ENCODE data around the gene SLC44A3. TPM values are rescaled to one million over a fixed set of nuclear protein-coding genes. Genes with fewer than 3 reads are reported as not detected.
A peak's percentile ranks its signal among the peaks of the same experiment; 100 is the strongest.

SLC44A3 gene
- total and polyA plus RNA-seq, 7 donors, result 1.2 to 28.5 (median 4.7) TPM

DNA sequence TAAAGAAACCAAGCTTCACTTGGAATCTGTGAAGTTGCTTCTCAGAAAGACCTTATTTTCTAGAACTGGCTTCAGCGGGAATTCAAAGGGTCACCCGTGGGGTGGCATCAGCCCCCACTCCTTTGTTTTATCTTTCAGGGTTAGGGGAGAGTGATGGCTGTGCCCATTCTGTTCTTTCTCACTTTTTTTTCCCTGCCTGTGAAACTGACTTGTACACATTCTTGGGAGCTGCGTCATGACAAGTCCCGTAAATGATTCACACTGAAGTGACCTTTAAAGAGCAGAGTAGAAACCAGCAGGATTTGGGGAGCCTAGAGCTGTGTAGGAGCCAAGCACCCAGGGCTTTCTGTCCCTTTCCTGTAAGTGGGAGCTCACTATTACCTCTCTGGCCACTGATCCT lies 43.8 kb downstream of the SLC44A3 start:
- 63 to 64% methylated on average over 4 of the region's 4 CpGs for WGBS, 2 donors
- H3K9me3 ChIP-seq, result no peaks in the 10 kb centered on the region
- DNase-seq, result peak; percentile 88
- H3K4me3 ChIP-seq, result peak overlapping the region in 3 of 4 donors; percentile 18 to 28 (median 25)
- TF ChIP-seq, protein P1, sequence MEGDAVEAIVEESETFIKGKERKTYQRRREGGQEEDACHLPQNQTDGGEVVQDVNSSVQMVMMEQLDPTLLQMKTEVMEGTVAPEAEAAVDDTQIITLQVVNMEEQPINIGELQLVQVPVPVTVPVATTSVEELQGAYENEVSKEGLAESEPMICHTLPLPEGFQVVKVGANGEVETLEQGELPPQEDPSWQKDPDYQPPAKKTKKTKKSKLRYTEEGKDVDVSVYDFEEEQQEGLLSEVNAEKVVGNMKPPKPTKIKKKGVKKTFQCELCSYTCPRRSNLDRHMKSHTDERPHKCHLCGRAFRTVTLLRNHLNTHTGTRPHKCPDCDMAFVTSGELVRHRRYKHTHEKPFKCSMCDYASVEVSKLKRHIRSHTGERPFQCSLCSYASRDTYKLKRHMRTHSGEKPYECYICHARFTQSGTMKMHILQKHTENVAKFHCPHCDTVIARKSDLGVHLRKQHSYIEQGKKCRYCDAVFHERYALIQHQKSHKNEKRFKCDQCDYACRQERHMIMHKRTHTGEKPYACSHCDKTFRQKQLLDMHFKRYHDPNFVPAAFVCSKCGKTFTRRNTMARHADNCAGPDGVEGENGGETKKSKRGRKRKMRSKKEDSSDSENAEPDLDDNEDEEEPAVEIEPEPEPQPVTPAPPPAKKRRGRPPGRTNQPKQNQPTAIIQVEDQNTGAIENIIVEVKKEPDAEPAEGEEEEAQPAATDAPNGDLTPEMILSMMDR (IDR thresholded peaks at IDR 0.05), result no peak
- peak in 1 of 2 donors; percentile 37 for TF ChIP-seq POLR2A (IDR thresholded peaks at IDR 0.05)
- TF ChIP-seq POLR2AphosphoS5 (IDR thresholded peaks at IDR 0.05), result peak; percentile 89 to 96 (median 94)
- peak in 3 of 4 donors; percentile 89 to 94 (median 92) for TF ChIP-seq EP300 (IDR thresholded peaks at IDR 0.05)
- H3K36me3 ChIP-seq, result no peaks in the 10 kb centered on the region
- peaks cover 0 to 75% (median 60%) of the 10 kb centered on the region in 4 donors for H3K4me1 ChIP-seq
- intact Hi-C loops (cut with DNase I), result loop anchor here (1.0 kb wide), 1 partner anchor 62 kb away; no protein-coding TSS in a partner anchor
- no peaks in the 10 kb centered on the region for H3K27me3 ChIP-seq
- peak overlapping the region; percentile 86 to 92 (median 90) for H3K27ac ChIP-seq

DNA sequence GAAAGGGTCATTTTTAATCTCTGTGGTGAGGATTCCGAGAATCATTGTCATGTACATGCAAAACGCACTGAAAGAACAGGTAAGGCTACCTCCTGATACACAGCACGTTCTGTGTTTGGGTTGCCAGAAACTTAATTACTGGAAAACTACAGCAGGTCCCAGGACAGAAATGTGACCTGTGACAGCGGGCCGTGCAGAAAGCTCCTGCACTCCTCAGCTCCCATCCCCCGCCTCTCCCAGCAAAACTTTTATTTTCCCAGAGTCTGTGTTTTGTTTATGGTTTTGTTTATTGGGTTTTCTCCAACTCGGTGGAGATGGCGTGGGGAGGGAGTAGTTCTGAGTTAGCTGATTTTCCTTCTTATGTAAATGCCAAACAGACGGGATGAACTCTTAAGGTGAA lies 44.7 kb downstream of the SLC44A3 start:
- 70 to 74% methylated on average over 9 of the region's 9 CpGs for WGBS, 2 donors
- TF ChIP-seq POLR2AphosphoS5 (IDR thresholded peaks at IDR 0.05), result peak in 1 of 4 donors; percentile 23
- TF ChIP-seq EP300 (IDR thresholded peaks at IDR 0.05), result peak in 1 of 4 donors; percentile 31
- no peak for TF ChIP-seq POLR2A (IDR thresholded peaks at IDR 0.05)
- peak overlapping the region in 2 of 4 donors; percentile 25 to 28 for H3K4me3 ChIP-seq

DNA sequence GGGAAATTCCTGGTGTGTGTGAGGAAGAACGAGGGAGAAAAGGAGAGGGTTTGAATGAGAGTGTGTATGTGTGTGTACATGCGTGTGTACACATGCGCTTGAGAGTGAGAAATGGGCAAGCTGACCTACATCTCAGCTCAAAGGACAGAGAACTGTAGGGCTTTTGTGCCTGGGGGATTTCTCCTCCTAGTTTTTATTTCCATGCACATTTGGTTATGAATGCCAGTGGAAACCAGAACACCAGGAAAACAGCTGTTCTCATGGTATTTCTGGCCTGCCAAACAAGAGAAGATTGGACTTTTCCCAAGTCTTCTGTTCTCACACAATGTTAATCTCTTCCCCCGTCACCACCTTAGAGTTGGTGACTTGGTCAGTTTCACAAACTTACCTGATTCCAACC lies 45.2 kb downstream of the SLC44A3 start:
- DNase-seq, result no peak
- H3K4me1 ChIP-seq, result peaks cover 0 to 63% (median 55%) of the 10 kb centered on the region in 4 donors
- peak overlapping the region; percentile 86 to 92 (median 90) for H3K27ac ChIP-seq
- H3K9me3 ChIP-seq, result no peaks in the 10 kb centered on the region
- intact Hi-C loops (cut with DNase I), result no loop called here
- WGBS, 2 donors, result 78 to 82% methylated on average over 4 of the region's 4 CpGs
- no peaks in the 10 kb centered on the region for H3K27me3 ChIP-seq
- H3K4me3 ChIP-seq, result peak overlapping the region in 1 of 4 donors; percentile 25
- H3K36me3 ChIP-seq, result no peaks in the 10 kb centered on the region
- TF ChIP-seq POLR2A (IDR thresholded peaks at IDR 0.05), result no peak
- TF ChIP-seq EP300 (IDR thresholded peaks at IDR 0.05), result peak in 1 of 4 donors; percentile 35
- peak in 3 of 4 donors; percentile 45 to 50 (median 46) for TF ChIP-seq POLR2AphosphoS5 (IDR thresholded peaks at IDR 0.05)
- TF ChIP-seq, protein P1 (IDR thresholded peaks at IDR 0.05), result no peak

More for the DNA sequence above, 44.7 kb downstream of the SLC44A3 start:
- intact Hi-C loops (cut with DNase I), result loop anchor here (1.0 kb wide), 1 partner anchor 61 kb away; no protein-coding TSS in a partner anchor
- H3K9me3 ChIP-seq, result no peaks in the 10 kb centered on the region
- DNase-seq, result no peak
- H3K27ac ChIP-seq, result peak overlapping the region; percentile 86 to 92 (median 90)
- H3K27me3 ChIP-seq, result no peaks in the 10 kb centered on the region
- no peaks in the 10 kb centered on the region for H3K36me3 ChIP-seq
- H3K4me1 ChIP-seq, result peaks cover 0 to 66% (median 56%) of the 10 kb centered on the region in 4 donors

DNA sequence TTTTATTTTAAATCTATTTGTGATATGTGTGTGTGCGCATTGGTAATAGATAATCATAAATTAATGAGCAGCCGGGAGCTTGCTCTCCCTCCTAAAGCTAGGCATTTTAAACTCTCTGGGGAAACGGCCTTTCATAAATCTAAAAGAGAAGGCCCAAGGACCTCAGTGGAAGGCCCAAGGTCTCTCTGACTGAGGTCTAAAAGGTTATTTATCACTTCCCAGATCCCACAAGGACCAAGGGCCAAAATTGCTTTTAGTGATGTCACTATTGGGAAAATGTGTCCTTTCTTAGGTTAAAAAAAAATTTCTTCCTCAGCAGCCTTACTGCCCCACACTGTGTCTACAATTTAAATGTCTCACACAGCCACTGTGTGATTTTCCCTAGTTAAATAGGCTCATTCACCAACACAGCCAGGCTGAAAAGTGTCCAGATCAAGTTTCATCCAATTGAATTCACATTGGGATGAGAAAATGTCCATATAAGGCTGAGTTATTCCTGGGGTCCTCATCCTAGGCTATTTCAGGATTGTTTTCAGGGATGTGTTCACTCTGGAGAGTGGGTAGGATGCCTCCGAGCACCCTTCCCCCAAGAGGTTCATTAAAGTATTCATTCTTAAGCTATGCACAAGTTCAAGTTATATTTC lies 46.1 kb downstream of the SLC44A3 start:
- DNase-seq, result no peak
- no peaks in the 10 kb centered on the region for H3K36me3 ChIP-seq
- TF ChIP-seq POLR2A (IDR thresholded peaks at IDR 0.05) (no peak), POLR2AphosphoS5 (IDR thresholded peaks at IDR 0.05) (peak in 1 of 4 donors; percentile 13), EP300 (IDR thresholded peaks at IDR 0.05) (peak in 1 of 4 donors; percentile 20)
- TF ChIP-seq, protein P1 (IDR thresholded peaks at IDR 0.05), result no peak
- no peak overlapping the region for H3K4me3 ChIP-seq
- intact Hi-C loops (cut with DNase I), result no loop called here
- no peaks in the 10 kb centered on the region for H3K27me3 ChIP-seq
- H3K4me1 ChIP-seq, result peaks cover 0 to 61% (median 53%) of the 10 kb centered on the region in 4 donors
- WGBS, 2 donors, result 86% methylated on average over 4 of the region's 4 CpGs
- H3K9me3 ChIP-seq, result no peaks in the 10 kb centered on the region
- H3K27ac ChIP-seq, result peak overlapping the region; percentile 86 to 92 (median 90)

DNA sequence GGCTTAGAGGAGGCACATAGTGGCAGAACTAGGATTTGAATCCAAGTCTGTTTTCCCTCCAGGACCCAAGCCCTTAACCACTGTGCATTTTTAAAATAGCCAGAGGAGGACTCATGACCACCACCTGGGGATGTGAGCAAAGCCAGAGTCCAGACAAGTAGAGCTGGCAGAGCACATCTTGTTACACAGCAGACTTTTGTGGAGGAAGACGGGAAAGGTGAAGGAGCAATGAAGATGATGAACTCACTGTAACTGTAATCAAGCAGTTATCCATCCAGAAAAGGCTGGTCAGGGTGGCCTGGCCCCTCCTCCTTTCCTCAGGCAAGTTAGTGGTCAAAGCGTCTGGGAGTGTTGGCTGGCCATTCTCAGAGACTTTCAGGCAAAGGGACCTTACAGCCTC lies 50.9 kb downstream of the SLC44A3 start:
- intact Hi-C loops (cut with DNase I), result no loop called here
- DNase-seq, result no peak
- Histone ChIP-seq H3K27me3 (no peaks in the 10 kb centered on the region), H3K9me3 (no peaks in the 10 kb centered on the region), H3K4me3 (no peak overlapping the region), H3K36me3 (no peaks in the 10 kb centered on the region), H3K27ac (peak overlapping the region in 2 of 4 donors; percentile 5 to 29), H3K4me1 (peaks cover 0 to 42% (median 33%) of the 10 kb centered on the region in 4 donors)
- no peak for TF ChIP-seq EP300 (IDR thresholded peaks at IDR 0.05)
- no peak for TF ChIP-seq POLR2A (IDR thresholded peaks at IDR 0.05)
- TF ChIP-seq POLR2AphosphoS5 (IDR thresholded peaks at IDR 0.05), result no peak
- TF ChIP-seq, protein P1 (IDR thresholded peaks at IDR 0.05), result no peak
- WGBS, 2 donors, result 92 to 94% methylated on average over 2 of the region's 2 CpGs
